IMR-90 (cell line): ENCODE data around the gene HTR3A. TPM values are rescaled to one million over a fixed set of nuclear protein-coding genes. Genes with fewer than 3 reads are reported as not detected.
"Not testable (repeated sequence)": the region's sequence is repeated elsewhere in the genome, so short reads cannot be mapped to it uniquely, and the experiment has no call there.

ENCODE experiments used
- ATAC-seq: fragments of 200-7000 bp; cut with Tn5 transposase; 2 replicates; pipeline ENCODE4 v1.9.1; 2020; ENCODE audit warnings: low read depth, mild to moderate bottlenecking, moderate library complexity
- BruUV-seq: library from RNA; stranded (reverse); fragments of 400-500 nt; replicated peaks from 2 replicates; lab custom pipeline; 2021; lab: Mats Ljungman, UMichigan
- CTCF ChIA-PET: fragments of 300-600 bp; formaldehyde crosslinking; extraction: SDS; loops from one replicate; lab custom pipeline; 2021; ENCODE audit warnings: antibody characterized with exemption; lab: Yijun Ruan, JAX
- POLR2A ChIA-PET: fragments of 300-600 bp; sonication (Branson Sonifier 250); formaldehyde crosslinking; loops from one replicate; lab custom pipeline; 2022; ENCODE audit warnings: antibody characterized with exemption; ENCODE audit not compliant: unreplicated experiment; lab: Charles Lee
- DNase-seq: peaks from one replicate; pipeline ENCODE4 v3.0.0; 2013
- H2AFZ ChIP-seq: replicated peaks from 2 replicates; pipeline ENCODE3; 2013; ENCODE audit warnings: low read length, mild to moderate bottlenecking; ENCODE audit not compliant: poor library complexity
- H2AK5ac ChIP-seq: 2 replicates; pipeline ENCODE4 v1.6.1; 2013; ENCODE audit warnings: low read depth, low read length, inconsistent platforms
- H2AK9ac ChIP-seq: replicated peaks from 2 replicates; pipeline ENCODE3; 2013; ENCODE audit warnings: mild to moderate bottlenecking, low read depth, low read length, moderate library complexity; ENCODE audit not compliant: poor library complexity
- H2BK120ac ChIP-seq: 2 replicates; pipeline ENCODE4 v1.6.1; 2013; ENCODE audit warnings: low read depth, low read length, inconsistent platforms
- H2BK15ac ChIP-seq: 3 replicates; pipeline ENCODE4 v1.6.1; 2013; ENCODE audit warnings: low read depth, low read length, inconsistent platforms
- H2BK20ac ChIP-seq: 2 replicates; pipeline ENCODE4 v1.6.1; 2013; ENCODE audit warnings: low read depth, mild to moderate bottlenecking, inconsistent platforms, low read length, moderate library complexity
- H2BK5ac ChIP-seq: 2 replicates; pipeline ENCODE4 v1.6.1; 2013; ENCODE audit warnings: mild to moderate bottlenecking, low read depth, low read length, inconsistent platforms; ENCODE audit not compliant: poor library complexity, severe bottlenecking
- H3K14ac ChIP-seq: replicated peaks from 2 replicates; pipeline ENCODE4 v1.6.1; 2013; ENCODE audit warnings: low read depth, low read length, inconsistent platforms
- H3K18ac ChIP-seq: 2 replicates; pipeline ENCODE4 v1.6.1; 2013; ENCODE audit warnings: low read depth, low read length, control low read depth
- H3K23ac ChIP-seq: 2 replicates; pipeline ENCODE4 v1.6.1; 2013; ENCODE audit warnings: low read depth, low read length, inconsistent platforms
- H3K27ac ChIP-seq: 2 replicates; pipeline ENCODE4 v1.5.1; 2013; ENCODE audit warnings: mild to moderate bottlenecking, control low read depth, low read length; ENCODE audit not compliant: insufficient read depth
- H3K27me3 ChIP-seq: 2 replicates; pipeline ENCODE4 v1.6.1; 2013; ENCODE audit warnings: low read length; ENCODE audit not compliant: control insufficient read depth, insufficient read depth
- H3K36me3 ChIP-seq: 2 replicates; pipeline ENCODE4 v1.6.1; 2013; ENCODE audit warnings: low read length, mixed read lengths; ENCODE audit not compliant: control insufficient read depth, insufficient read depth
- H3K4ac ChIP-seq: 2 replicates; pipeline ENCODE4 v1.6.1; 2013; ENCODE audit warnings: low read depth, low read length, inconsistent platforms
- H3K4me1 ChIP-seq: 2 replicates; pipeline ENCODE4 v1.6.1; 2013; ENCODE audit warnings: low read length, mixed read lengths; ENCODE audit not compliant: control insufficient read depth, insufficient read depth
- H3K4me2 ChIP-seq: 2 replicates; pipeline ENCODE4 v1.6.1; 2013; ENCODE audit warnings: low read depth, mild to moderate bottlenecking, control low read depth, low read length, moderate library complexity
- H3K4me3 ChIP-seq: 2 replicates; pipeline ENCODE4 v1.5.1; 2013; ENCODE audit warnings: low read depth, mild to moderate bottlenecking, control low read depth, low read length, moderate library complexity; ENCODE audit not compliant: insufficient read depth
- H3K56ac ChIP-seq: 2 replicates; pipeline ENCODE4 v1.6.1; 2013; ENCODE audit warnings: low read length, inconsistent platforms; ENCODE audit not compliant: insufficient read depth; ENCODE audit errors: extremely low read depth
- H3K79me1 ChIP-seq, 2 experiments: 2 replicates each; pipeline ENCODE4 v1.6.1; 2013; ENCODE audit warnings: low read length in 2 of 2, inconsistent platforms in 1 of 2, low read depth in 1 of 2
- H3K9ac ChIP-seq: 2 replicates; pipeline ENCODE4 v1.6.1; 2013; ENCODE audit warnings: low read depth, low read length, control low read depth
- H3K9me1 ChIP-seq: 2 replicates; pipeline ENCODE4 v1.6.1; 2013; ENCODE audit warnings: low read length, inconsistent platforms; ENCODE audit not compliant: insufficient read depth
- H3K9me3 ChIP-seq: 2 replicates; pipeline ENCODE4 v1.6.1; 2013; ENCODE audit warnings: low read length; ENCODE audit not compliant: control insufficient read depth, insufficient read depth
- H4K20me1 ChIP-seq: 2 replicates; pipeline ENCODE4 v1.6.1; 2013; ENCODE audit warnings: low read length, inconsistent platforms; ENCODE audit not compliant: insufficient read depth
- H4K5ac ChIP-seq: 2 replicates; pipeline ENCODE4 v1.6.1; 2013; ENCODE audit warnings: mild to moderate bottlenecking, low read depth, low read length, control low read depth
- H4K8ac ChIP-seq, 2 experiments: 2 replicates each; pipeline ENCODE4 v1.6.1; 2013; ENCODE audit warnings: low read depth in 2 of 2, low read length in 2 of 2, control low read depth in 1 of 2, inconsistent platforms in 1 of 2
- H4K91ac ChIP-seq: 2 replicates; pipeline ENCODE4 v1.6.1; 2013; ENCODE audit warnings: low read depth, low read length, inconsistent platforms; ENCODE audit not compliant: insufficient read depth
- WGBS, 2 experiments: methylation state at CpG; one replicate each; pipeline versions ENCODE4 v1.1.5 to v1.1.7; 2013; ENCODE audit warnings: missing lambda C conversion rate in 2 of 2; ENCODE audit not compliant: insufficient read length in 1 of 2; ENCODE audit errors: extremely low coverage in 2 of 2; 5-methylcytosine and 5-hydroxymethylcytosine counted together
- dilution Hi-C: fragments of 300-500 bp; cut with HindIII; formaldehyde crosslinking; loops from one replicate; pipeline ENCODE4 v1.14.3; 2018; ENCODE audit warnings: low sequenced_read_pairs; ENCODE audit not compliant: unreplicated experiment
- in situ Hi-C: fragments of 300-500 bp; cut with MboI; formaldehyde crosslinking; loops from 3 replicates; pipeline ENCODE4 v1.14.3; 2019; ENCODE audit warnings: low sequenced_read_pairs, inconsistent platforms, mixed read lengths
- intact Hi-C: fragments of 100-400 bp; cut with micrococcal nuclease; formaldehyde crosslinking; loops from 2 replicates; pipeline ENCODE4 v1.10.0; 2022
- polyA plus RNA-seq, 3 experiments: library from polyadenylated mRNA; depleted of rRNA; stranded (reverse); fragments of >200 nt; gene quantifications; 2 replicates each; pipeline ENCODE4 v1.2.3, GENCODE V29; 2012; ENCODE audit warnings: low replicate concordance in 1 of 3
- total RNA-seq: library from RNA; depleted of rRNA; stranded (reverse); fragments of >200 nt; gene quantifications from 2 replicates; pipeline ENCODE4 v1.2.3, GENCODE V29; 2012

Gene HTR3A
- total and polyA plus RNA-seq, 2 of the 4 experiments (the other 2 are of a cell fraction), result not detected

DNA sequence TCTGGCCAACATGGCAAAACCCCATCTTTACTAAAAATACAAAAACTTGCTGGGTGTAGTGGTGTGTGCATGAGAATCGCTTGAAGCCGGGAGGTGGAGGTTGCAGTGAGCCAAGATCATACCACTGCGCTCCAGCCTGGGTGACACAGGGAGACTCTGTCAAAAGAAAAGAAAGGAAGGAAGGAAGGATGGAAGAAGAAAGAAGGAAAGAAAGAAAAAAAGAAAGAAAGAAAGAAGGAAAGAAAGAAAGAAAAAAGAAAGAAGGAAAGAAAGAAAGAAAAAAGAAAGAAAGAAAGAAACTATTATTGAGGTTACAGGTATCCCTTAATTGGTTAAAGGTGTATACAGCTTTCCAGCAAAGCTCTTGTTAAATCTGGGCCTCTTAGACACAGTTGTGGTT, 40.7 kb upstream of the HTR3A start:
- H3K4me1 ChIP-seq, H3K56ac ChIP-seq, H2AK5ac ChIP-seq, H3K27me3 ChIP-seq, H2BK20ac ChIP-seq, BruUV-seq, H3K9ac ChIP-seq, H4K91ac ChIP-seq, H3K18ac ChIP-seq, H4K20me1 ChIP-seq, H4K8ac ChIP-seq, intact Hi-C loops, in situ Hi-C loops, H2AFZ ChIP-seq, H2BK120ac ChIP-seq, H3K27ac ChIP-seq, H3K4me3 ChIP-seq, H3K9me1 ChIP-seq, POLR2A ChIA-PET, H3K23ac ChIP-seq, H3K4ac ChIP-seq, DNase-seq, dilution Hi-C loops, H2AK9ac ChIP-seq, H2BK15ac ChIP-seq, H3K14ac ChIP-seq, H2BK5ac ChIP-seq, H3K79me1 ChIP-seq, H3K4me2 ChIP-seq, H3K9me3 ChIP-seq, H4K5ac ChIP-seq, ATAC-seq, H3K36me3 ChIP-seq, CTCF ChIA-PET: not testable (repeated sequence)
- WGBS, 2 experiments, result 100% methylated on average over 1 of the region's 3 CpGs; no CpG with 5 or more reads in 1 of the 2 experiments
